Endothelial cell of umbilical vein (primary cell): ENCODE data around the gene PIGQ. TPM values are rescaled to one million over a fixed set of nuclear protein-coding genes. Genes with fewer than 3 reads are reported as not detected.

ENCODE experiments used
- BruUV-seq: library from RNA; stranded (reverse); fragments of 400-500 nt; replicated peaks from 2 replicates; lab custom pipeline; 2021; lab: Mats Ljungman, UMichigan
- CTCF ChIA-PET: fragments of 300-600, 350-600 bp; sonication (Branson Sonifier 250); formaldehyde crosslinking; loops from one replicate; lab custom pipeline; 2021; ENCODE audit warnings: antibody characterized with exemption, inconsistent platforms; lab: Charles Lee
- POLR2A ChIA-PET: fragments of 300-600, 350-600 bp; sonication (Branson Sonifier 250); formaldehyde crosslinking; loops from one replicate; lab custom pipeline; 2021; ENCODE audit warnings: antibody characterized with exemption, inconsistent platforms; lab: Charles Lee
- DNase-seq: peaks from one replicate; pipeline ENCODE4 v3.0.0-alpha.2; 2011; ENCODE audit warnings: low read depth, low spot score
- FAIRE-seq: peaks from 2 replicates; lab custom pipeline; 2011; peaks lifted over from hg19 to GRCh38; lab: Jason Lieb, UNC
- H2AFZ ChIP-seq: 2 replicates; pipeline ENCODE4 v1.6.0; 2012; ENCODE audit warnings: low read depth, low read length, control low read depth, inconsistent platforms
- H3K27ac ChIP-seq: 2 replicates; pipeline ENCODE4 v1.5.1; 2011; ENCODE audit warnings: low read depth, mild to moderate bottlenecking, control low read depth, low read length, moderate library complexity; ENCODE audit not compliant: insufficient read depth
- H3K27me3 ChIP-seq, 2 experiments: 2 replicates each; pipeline versions ENCODE4 v1.6.0 to v1.6.1; 2011; ENCODE audit warnings: low read length in 2 of 2, mixed read lengths in 1 of 2; ENCODE audit not compliant: control insufficient read depth in 2 of 2, insufficient read depth in 2 of 2
- H3K36me3 ChIP-seq, 2 experiments: 2 replicates in 1 of 2; 3 replicates in 1 of 2; pipeline ENCODE4 v1.5.1; 2011; ENCODE audit warnings: low read length in 2 of 2, mild to moderate bottlenecking in 1 of 2, moderate library complexity in 1 of 2; ENCODE audit not compliant: control insufficient read depth in 2 of 2, insufficient read depth in 2 of 2; ENCODE audit errors: extremely low read depth in 1 of 2
- H3K4me1 ChIP-seq: 3 replicates; pipeline ENCODE4 v1.5.1; 2011; ENCODE audit warnings: mild to moderate bottlenecking, low read length; ENCODE audit not compliant: control insufficient read depth, insufficient read depth; ENCODE audit errors: extremely low read depth
- H3K4me2 ChIP-seq: 2 replicates; pipeline ENCODE4 v1.6.1; 2011; ENCODE audit warnings: low read length, control low read depth, mixed read lengths; ENCODE audit not compliant: insufficient read depth
- H3K4me3 ChIP-seq, 3 experiments: fragments of 200-600 bp in 1 of 3; sonication (generic), shearing (Covaris generic) in 1 of 3; replicated peaks in 1 of 3; 2 replicates each; pipeline ENCODE4 v1.5.1; 2011 to 2016; ENCODE audit warnings: control low read depth in 3 of 3, low read length in 3 of 3, mild to moderate bottlenecking in 2 of 3, inconsistent platforms in 1 of 3, low read depth in 1 of 3, moderate library complexity in 1 of 3; ENCODE audit not compliant: insufficient read depth in 1 of 3
- H3K79me2 ChIP-seq: 2 replicates; pipeline ENCODE4 v1.6.0; 2012; ENCODE audit warnings: low read length, inconsistent platforms; ENCODE audit not compliant: control insufficient read depth, insufficient read depth
- H3K9ac ChIP-seq: replicated peaks from 2 replicates; pipeline ENCODE3; 2011; ENCODE audit warnings: low read length, control low read depth; ENCODE audit not compliant: insufficient read depth; ENCODE audit errors: extremely low read depth
- H3K9me1 ChIP-seq: replicated peaks from 3 replicates; pipeline ENCODE4 v1.6.0; 2011; ENCODE audit warnings: mild to moderate bottlenecking, low read length; ENCODE audit not compliant: control insufficient read depth, insufficient read depth; ENCODE audit errors: extremely low read depth
- H3K9me3 ChIP-seq: replicated peaks from 2 replicates; pipeline ENCODE4 v1.5.1; 2012; ENCODE audit warnings: low read length, inconsistent platforms; ENCODE audit not compliant: control insufficient read depth, insufficient read depth
- H4K20me1 ChIP-seq: replicated peaks from 2 replicates; pipeline ENCODE3; 2011; ENCODE audit warnings: mild to moderate bottlenecking, low read length; ENCODE audit not compliant: control insufficient read depth, insufficient read depth; ENCODE audit errors: extremely low read depth
- EZH2 ChIP-seq: IDR thresholded peaks from 2 replicates; pipeline ENCODE4 v1.6.1; 2012; ENCODE audit warnings: borderline replicate concordance, low read depth, mild to moderate bottlenecking, moderate library complexity, low read length, inconsistent platforms; ENCODE audit not compliant: severe bottlenecking
- FOS ChIP-seq: IDR thresholded peaks from 2 replicates; pipeline ENCODE4 v1.6.1; 2011; ENCODE audit warnings: mild to moderate bottlenecking, low read length, moderate library complexity, borderline replicate concordance; ENCODE audit not compliant: insufficient read depth
- GATA2 ChIP-seq: IDR thresholded peaks from 2 replicates; pipeline ENCODE4 v1.7.0; 2011; ENCODE audit warnings: low read depth, mild to moderate bottlenecking, moderate library complexity, mixed read lengths, low read length; ENCODE audit not compliant: insufficient read length, insufficient read depth
- JUN ChIP-seq: IDR thresholded peaks from 2 replicates; pipeline ENCODE4 v1.6.1; 2011; ENCODE audit warnings: borderline replicate concordance, low read depth; ENCODE audit not compliant: insufficient read length, insufficient read depth
- MYC ChIP-seq: IDR thresholded peaks from one replicate; pipeline ENCODE4 v1.6.1; 2011; ENCODE audit warnings: mild to moderate bottlenecking, low read depth, low read length
- POLR2A ChIP-seq: IDR thresholded peaks from 2 replicates; pipeline ENCODE4 v1.6.1; 2012; ENCODE audit warnings: low read depth, mild to moderate bottlenecking, control low read depth, low read length
- POLR2AphosphoS5 ChIP-seq: IDR thresholded peaks from 2 replicates; pipeline ENCODE4 v1.6.1; 2012; ENCODE audit warnings: low read depth, mild to moderate bottlenecking, control low read depth, low read length, moderate library complexity; ENCODE audit not compliant: insufficient read depth
- dilution Hi-C: fragments of 300-500 bp; cut with MboI; formaldehyde crosslinking; loops from one replicate; pipeline ENCODE4 v1.15.0; 2019; ENCODE audit warnings: low sequenced_read_pairs; ENCODE audit not compliant: extremely low pct_ligation_motif_present
- intact Hi-C: fragments of 100-400 bp; cut with micrococcal nuclease; formaldehyde crosslinking; loops from one replicate; pipeline ENCODE4 v1.10.0; 2022
- polyA plus RNA-seq, 4 experiments: library from polyadenylated mRNA; depleted of rRNA in 3 of 4; stranded (reverse) in 3 of 4; unstranded in 1 of 4; fragments of >200 nt; gene quantifications; 2 replicates each; pipeline versions ENCODE4 v1.2.1 to v1.2.3, GENCODE V29; 2011 to 2012; ENCODE audit warnings: missing spikeins in 1 of 4
- total RNA-seq: library from RNA; stranded (reverse); gene quantifications from 2 replicates; pipeline ENCODE4 v1.2.3, GENCODE V29; 2021
- TF ChIP-seq, protein P1 (sequence below), 2 donors: IDR thresholded peaks; 1 replicate in 1 of 2; 2 replicates in 1 of 2; pipeline ENCODE4 v1.5.1; 2011; ENCODE audit warnings: low read length in 2 of 2, mild to moderate bottlenecking in 2 of 2, moderate library complexity in 2 of 2, control low read depth in 1 of 2, inconsistent platforms in 1 of 2, low read depth in 1 of 2; ENCODE audit not compliant: insufficient read depth in 1 of 2; ENCODE audit errors: extremely low read depth in 1 of 2
- TF ChIP-seq, protein P2 (sequence below): IDR thresholded peaks from 2 replicates; pipeline ENCODE4 v1.6.1; 2011; ENCODE audit not compliant: insufficient read depth, insufficient read length

The PIGQ gene
- total and polyA plus RNA-seq, 2 donors (not counting 3 experiments of a cell fraction or from before 2014, with no cell fraction given): 66.9 to 67.7 TPM

DNA sequence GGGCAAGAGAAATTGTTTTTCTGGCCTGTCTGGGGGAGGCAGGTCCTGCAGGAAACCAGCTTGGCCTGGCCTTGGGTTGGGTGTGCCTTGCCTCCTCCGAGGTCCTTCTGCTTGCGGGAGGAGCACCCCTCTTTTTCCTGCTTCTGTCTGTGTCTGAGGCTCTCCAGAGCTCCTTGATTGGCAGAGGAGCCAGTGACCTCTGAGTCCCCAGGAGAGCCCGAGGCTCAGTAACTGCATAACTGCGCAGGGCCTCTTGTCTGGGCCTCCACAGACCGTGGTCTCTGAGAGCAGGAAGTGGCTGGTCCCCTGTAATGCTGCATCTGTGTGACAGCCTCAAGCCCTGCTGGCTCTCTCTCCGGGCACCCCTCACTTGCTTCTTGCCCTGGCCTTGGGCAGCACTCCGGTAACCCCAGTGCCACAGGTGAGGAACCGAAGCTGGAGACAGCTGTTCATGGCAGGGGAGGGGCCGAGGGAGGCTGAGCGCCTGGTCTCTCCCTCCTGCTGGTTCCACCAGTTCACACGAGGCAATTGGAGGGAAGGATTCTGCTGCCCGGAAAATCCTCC, 40.7 kb upstream of the PIGQ start:
- intact Hi-C loops: loop anchor here (5.0 kb wide), 1 partner anchor 38 kb away; the partner anchor contains the start of genes NHLRC4 and PIGQ
- peak overlapping the region; percentile 51 for H3K27ac ChIP-seq
- H3K9me3 ChIP-seq: no peaks in the 10 kb centered on the region
- peak; percentile 82 for FAIRE-seq
- H3K79me2 ChIP-seq: peaks cover 69% of the 10 kb centered on the region
- dilution Hi-C loops: no loop called here
- no peak overlapping the region for H2AFZ ChIP-seq
- H3K4me3 ChIP-seq: peak overlapping the region; percentile 42 to 81 (median 78)
- H4K20me1 ChIP-seq: no peaks in the 10 kb centered on the region
- ChIA-PET CTCF (no interaction called here), POLR2A (no interaction called here)
- no peak for DNase-seq
- H3K36me3 ChIP-seq: peaks cover 0 to 2% of the 10 kb centered on the region in 2 experiments
- TF ChIP-seq POLR2A (peak; percentile 6), GATA2 (no peak), POLR2AphosphoS5 (peak; percentile 7)
- BruUV-seq: no TSS peak
- no peaks in the 10 kb centered on the region for H3K9me1 ChIP-seq
- no peaks in the 10 kb centered on the region for H3K27me3 ChIP-seq
- H3K4me1 ChIP-seq: peaks cover 35% of the 10 kb centered on the region
- H3K9ac ChIP-seq: peak overlapping the region; percentile 50
- peak overlapping the region; percentile 87 for H3K4me2 ChIP-seq

- POLR2A ChIA-PET: no interaction called here
- TF ChIP-seq GATA2 (no peak), POLR2AphosphoS5 (no peak), MYC (no peak), POLR2A (no peak), JUN (no peak), FOS (no peak), EZH2 (no peak)
- TF ChIP-seq, protein P1, sequence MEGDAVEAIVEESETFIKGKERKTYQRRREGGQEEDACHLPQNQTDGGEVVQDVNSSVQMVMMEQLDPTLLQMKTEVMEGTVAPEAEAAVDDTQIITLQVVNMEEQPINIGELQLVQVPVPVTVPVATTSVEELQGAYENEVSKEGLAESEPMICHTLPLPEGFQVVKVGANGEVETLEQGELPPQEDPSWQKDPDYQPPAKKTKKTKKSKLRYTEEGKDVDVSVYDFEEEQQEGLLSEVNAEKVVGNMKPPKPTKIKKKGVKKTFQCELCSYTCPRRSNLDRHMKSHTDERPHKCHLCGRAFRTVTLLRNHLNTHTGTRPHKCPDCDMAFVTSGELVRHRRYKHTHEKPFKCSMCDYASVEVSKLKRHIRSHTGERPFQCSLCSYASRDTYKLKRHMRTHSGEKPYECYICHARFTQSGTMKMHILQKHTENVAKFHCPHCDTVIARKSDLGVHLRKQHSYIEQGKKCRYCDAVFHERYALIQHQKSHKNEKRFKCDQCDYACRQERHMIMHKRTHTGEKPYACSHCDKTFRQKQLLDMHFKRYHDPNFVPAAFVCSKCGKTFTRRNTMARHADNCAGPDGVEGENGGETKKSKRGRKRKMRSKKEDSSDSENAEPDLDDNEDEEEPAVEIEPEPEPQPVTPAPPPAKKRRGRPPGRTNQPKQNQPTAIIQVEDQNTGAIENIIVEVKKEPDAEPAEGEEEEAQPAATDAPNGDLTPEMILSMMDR (IDR thresholded peaks at IDR 0.05; ENCODE audit: extremely low read depth in 1 of 2, insufficient read depth in 1 of 2, low read depth in 1 of 2, low read length in 2 of 2): no peak
- TF ChIP-seq, protein P2, sequence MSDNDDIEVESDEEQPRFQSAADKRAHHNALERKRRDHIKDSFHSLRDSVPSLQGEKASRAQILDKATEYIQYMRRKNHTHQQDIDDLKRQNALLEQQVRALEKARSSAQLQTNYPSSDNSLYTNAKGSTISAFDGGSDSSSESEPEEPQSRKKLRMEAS: no peak
- H3K9ac ChIP-seq: no peak overlapping the region
- no peak overlapping the region for H3K4me2 ChIP-seq
- BruUV-seq: no TSS peak
- H3K79me2 ChIP-seq: peaks cover 80% of the 10 kb centered on the region
- no peaks in the 10 kb centered on the region for H3K9me1 ChIP-seq
- no peak overlapping the region for H2AFZ ChIP-seq
- DNase-seq (no peak), FAIRE-seq (no peak)
- CTCF ChIA-PET: no interaction called here
- no peak overlapping the region for H3K4me3 ChIP-seq
- intact Hi-C loops: no loop called here
- dilution Hi-C loops: no loop called here
- no peak overlapping the region for H3K27ac ChIP-seq
- no peaks in the 10 kb centered on the region for H3K9me3 ChIP-seq
- H3K4me1 ChIP-seq: peaks cover 31% of the 10 kb centered on the region
- H3K36me3 ChIP-seq: peaks cover 2 to 3% of the 10 kb centered on the region in 2 experiments
- no peaks in the 10 kb centered on the region for H3K27me3 ChIP-seq
- H4K20me1 ChIP-seq: no peaks in the 10 kb centered on the region
These were observed 39.5 kb upstream of the PIGQ start for GRCh38 chr16:530111-530817.
